GM18517 (cell line): ENCODE data around the gene GRK5.

Experiments
- ATAC-seq: cut with Tn5 transposase; IDR thresholded peaks from one replicate; pipeline ENCODE4 v1.9.1; 2021; ENCODE audit warnings: mild to moderate bottlenecking, moderate library complexity; ENCODE audit not compliant: unreplicated experiment

The GRK5 gene

DNA sequence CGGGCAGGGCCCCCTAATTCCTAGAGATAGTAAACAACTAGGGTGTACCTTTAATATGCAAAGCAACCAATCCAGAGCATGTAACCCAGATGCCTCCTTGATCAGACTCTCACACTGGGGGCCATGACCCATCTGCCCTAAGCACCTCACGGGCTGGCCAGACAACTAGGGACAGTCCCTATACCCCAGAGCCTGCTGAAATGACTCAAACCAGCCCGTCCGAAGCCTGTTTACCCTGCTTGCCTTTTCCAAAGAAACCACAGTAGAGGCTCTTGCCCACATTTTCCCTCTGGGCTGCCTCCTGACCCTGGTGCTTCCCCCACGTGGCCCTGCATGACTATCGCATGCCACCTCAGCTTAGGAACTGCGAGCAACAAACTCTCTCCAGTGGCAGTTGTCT lies 288.9 kb downstream of the GRK5 start:
- peak; percentile 88 for ATAC-seq

- no peak for ATAC-seq
Measured at GRCh38 chr10:119497243-119497642, 289.9 kb downstream of the GRK5 start.

DNA sequence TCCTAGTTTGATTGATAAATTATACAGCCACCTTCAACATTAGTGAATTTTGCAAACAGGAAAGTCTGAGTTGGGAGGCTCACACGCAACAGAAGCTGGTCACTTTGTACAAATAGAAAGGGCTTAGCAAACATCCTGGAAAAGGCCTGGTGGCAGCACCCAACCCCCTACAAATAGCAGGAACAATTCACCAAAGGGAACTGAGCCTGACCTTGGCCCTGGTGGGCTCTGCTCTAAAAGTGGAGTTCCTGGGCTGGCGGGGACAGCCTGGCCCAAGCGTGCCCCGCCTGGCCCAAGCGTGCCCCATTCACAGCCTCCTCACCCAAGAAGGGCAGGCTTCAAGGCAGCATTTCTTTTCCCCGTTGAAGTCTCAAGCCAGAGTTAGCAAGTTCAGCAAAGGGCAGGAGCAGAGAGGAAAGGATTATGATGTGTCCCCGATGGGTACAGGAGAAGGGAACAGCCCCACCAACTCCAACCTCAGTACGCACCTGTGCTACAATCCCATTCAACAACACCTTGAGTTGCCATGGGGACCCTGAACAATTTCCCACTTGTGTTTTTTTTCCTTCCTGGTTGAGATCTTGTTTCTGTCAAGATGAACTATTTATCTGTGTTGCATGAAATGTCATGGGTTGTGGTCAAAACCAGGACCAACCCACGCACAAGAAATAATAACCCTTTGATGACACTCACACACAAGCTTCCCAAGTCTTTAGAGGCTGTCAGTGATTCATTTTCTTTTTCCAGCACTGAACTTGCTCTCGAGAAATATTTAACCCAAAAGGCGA lies 291.7 kb downstream of the GRK5 start:
- ATAC-seq, result no peak

- no peak for ATAC-seq
Measured at GRCh38 chr10:119499677-119500002, 292.3 kb downstream of the GRK5 start.

DNA sequence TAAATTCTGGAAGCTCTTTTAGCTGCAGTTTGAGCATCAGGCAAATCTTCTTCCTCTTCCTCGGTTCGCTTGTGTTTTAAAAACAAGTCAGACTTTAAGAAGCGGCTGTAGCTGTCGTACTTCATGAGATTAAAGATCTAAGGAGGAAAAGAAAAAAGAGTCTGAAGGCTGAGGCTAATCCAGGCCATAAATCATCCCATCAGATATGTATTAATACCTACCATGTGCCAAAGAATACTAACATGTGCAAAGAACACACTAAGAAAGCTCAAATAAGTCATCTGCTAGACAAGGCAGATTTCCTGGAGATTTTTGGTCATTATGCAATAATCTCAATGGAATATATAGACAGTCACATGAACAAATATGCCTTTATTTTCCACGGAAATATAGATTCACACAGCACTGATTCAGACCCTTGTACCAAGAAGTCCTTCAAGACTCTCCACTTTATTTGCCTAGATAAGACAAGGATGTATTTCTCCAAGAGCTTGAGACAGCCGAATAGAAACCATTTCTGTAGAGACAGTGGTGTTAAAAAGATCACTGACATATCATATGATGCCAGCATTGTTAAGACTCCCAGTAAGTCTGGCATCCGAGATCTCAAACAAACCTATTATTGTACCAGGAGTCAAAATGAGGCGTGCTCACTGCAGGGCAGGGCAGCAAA lies 292.9 kb downstream of the GRK5 start:
- no peak for ATAC-seq

- ATAC-seq, result no peak
Measured at GRCh38 chr10:119500821-119501220, 293.4 kb downstream of the GRK5 start.

DNA sequence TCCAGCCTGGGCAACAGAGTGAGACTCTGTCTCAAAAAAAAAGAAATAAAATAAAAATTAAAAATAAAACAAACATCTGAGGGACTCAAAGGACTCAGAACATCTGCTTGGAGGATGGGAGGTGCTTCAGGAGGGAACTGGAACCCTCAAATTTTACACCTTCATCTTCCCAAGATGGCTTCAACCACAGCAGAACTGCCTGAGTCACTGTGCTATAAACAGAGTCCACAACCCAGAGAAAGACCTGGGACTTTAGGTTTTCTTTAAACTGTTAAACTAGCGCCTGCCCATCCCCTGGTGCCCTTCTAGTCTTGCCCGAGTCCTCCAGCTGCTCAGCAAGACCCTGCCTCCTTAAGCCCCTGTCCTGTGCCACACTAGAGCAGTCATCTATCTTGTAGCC lies 294.3 kb downstream of the GRK5 start:
- ATAC-seq, result no peak

- ATAC-seq, result no peak
Measured at GRCh38 chr10:119502209-119502608, 294.8 kb downstream of the GRK5 start.

DNA sequence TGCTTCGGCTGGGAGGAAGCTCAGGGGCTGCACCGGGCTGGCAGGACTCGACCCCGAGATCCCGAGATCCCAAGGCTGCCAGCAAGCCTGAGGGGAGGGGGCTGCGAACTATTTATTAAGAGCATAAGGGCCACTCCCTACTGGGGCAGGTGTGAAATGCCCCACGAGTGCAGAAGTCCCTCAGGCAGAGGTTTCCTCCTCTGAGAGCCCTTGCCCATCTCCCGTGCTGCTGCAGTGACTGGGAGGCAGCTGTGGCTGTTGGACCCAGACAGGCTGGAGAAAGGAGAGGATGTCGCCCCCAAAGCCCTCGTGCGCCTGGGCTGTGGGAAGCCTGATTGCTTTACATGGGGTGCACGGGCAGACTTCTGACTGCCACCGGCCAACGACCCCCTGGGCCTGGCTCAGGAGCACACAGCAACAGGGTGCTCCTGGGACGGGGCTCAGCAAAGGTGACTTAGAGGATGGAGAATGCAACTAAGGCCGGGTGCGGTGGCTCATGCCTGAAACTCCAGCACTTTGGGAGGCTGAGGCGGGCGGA lies 295.3 kb downstream of the GRK5 start:
- no peak for ATAC-seq

DNA sequence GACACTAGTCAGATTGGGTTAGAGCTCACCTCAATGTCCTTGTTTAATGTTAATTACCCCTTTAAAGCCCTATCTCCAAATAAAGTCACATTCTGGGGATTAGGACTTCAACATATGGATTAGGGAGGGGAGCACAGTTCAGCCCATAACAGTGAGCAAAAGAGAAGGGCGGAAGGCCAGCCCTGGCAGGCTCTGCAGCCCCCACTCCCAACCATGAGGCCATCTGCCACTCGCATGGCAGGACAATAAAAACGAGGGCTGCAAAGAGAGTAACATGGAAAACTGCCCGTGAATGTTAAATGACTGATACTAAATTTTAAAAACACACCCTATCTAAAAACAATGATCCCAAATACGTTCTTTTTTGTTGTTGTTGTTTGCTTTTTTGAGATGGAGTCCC lies 296.4 kb downstream of the GRK5 start:
- ATAC-seq, result no peak

- ATAC-seq, result no peak
Measured at GRCh38 chr10:119504651-119505050, 297.3 kb downstream of the GRK5 start.

- no peak for ATAC-seq
Measured at GRCh38 chr10:119505131-119505551, 297.8 kb downstream of the GRK5 start.
